ENCODE measurements around the gene CCDC124.

- TF ChIP-seq, protein P1, sequence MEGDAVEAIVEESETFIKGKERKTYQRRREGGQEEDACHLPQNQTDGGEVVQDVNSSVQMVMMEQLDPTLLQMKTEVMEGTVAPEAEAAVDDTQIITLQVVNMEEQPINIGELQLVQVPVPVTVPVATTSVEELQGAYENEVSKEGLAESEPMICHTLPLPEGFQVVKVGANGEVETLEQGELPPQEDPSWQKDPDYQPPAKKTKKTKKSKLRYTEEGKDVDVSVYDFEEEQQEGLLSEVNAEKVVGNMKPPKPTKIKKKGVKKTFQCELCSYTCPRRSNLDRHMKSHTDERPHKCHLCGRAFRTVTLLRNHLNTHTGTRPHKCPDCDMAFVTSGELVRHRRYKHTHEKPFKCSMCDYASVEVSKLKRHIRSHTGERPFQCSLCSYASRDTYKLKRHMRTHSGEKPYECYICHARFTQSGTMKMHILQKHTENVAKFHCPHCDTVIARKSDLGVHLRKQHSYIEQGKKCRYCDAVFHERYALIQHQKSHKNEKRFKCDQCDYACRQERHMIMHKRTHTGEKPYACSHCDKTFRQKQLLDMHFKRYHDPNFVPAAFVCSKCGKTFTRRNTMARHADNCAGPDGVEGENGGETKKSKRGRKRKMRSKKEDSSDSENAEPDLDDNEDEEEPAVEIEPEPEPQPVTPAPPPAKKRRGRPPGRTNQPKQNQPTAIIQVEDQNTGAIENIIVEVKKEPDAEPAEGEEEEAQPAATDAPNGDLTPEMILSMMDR (IDR thresholded peaks at IDR 0.05), result no peak
- TF ChIP-seq POLR2A (IDR thresholded peaks at IDR 0.05), result no peak
Observed at GRCh38 chr19:17969096-17969792, 36.4 kb downstream of the CCDC124 start.
